HEK293 (cell line): ENCODE measurements around the gene MTA3.

ENCODE experiments used
- CTCF ChIA-PET: fragments of 350-600 bp; formaldehyde crosslinking; extraction: SDS; loops from one replicate; lab custom pipeline; 2021; ENCODE audit warnings: antibody characterized with exemption; lab: Yijun Ruan, JAX
- POLR2A ChIA-PET: fragments of 300-600 bp; formaldehyde crosslinking; extraction: SDS; loops from one replicate; lab custom pipeline; 2020; ENCODE audit warnings: antibody characterized with exemption, inconsistent platforms; lab: Yijun Ruan, JAX
- H3K27ac ChIP-seq: fragments of 200-500 bp; sonication (Bioruptor generic); 2 replicates; pipeline ENCODE4 v1.5.1; 2014; ENCODE audit warnings: low read depth, low read length, control low read depth, inconsistent platforms; ENCODE audit errors: extremely low read depth
- H3K36me3 ChIP-seq, 2 experiments: fragments of 200-500 bp in 1 of 2; sonication (Bioruptor generic) in 1 of 2; 1 replicate in 1 of 2; 2 replicates in 1 of 2; pipeline ENCODE4 v1.5.1; 2014 to 2017; ENCODE audit warnings: inconsistent platforms in 2 of 2, low read length in 2 of 2; ENCODE audit not compliant: control insufficient read depth in 2 of 2, insufficient read depth in 1 of 2
- H3K4me1 ChIP-seq: fragments of 200-500 bp; sonication (Bioruptor generic); 2 replicates; pipeline ENCODE4 v1.5.1; 2014; ENCODE audit warnings: mild to moderate bottlenecking, low read length, inconsistent platforms; ENCODE audit not compliant: control insufficient read depth, insufficient read depth
- H3K4me3 ChIP-seq: 2 replicates; pipeline ENCODE4 v1.5.1; 2011; ENCODE audit warnings: low read depth, mild to moderate bottlenecking, control low read depth, low read length, moderate library complexity
- H3K9me3 ChIP-seq: fragments of 200-500 bp; sonication (Bioruptor generic); 2 replicates; pipeline ENCODE4 v1.5.1; 2014; ENCODE audit warnings: low read depth, low read length, inconsistent platforms; ENCODE audit not compliant: control insufficient read depth, insufficient read depth
- SALL2 ChIP-seq: fragments of 450-650 bp; formaldehyde crosslinking; IDR thresholded peaks from 2 replicates; pipeline ENCODE4 v1.5.0; 2017; ENCODE audit warnings: missing biosample characterization, mild to moderate bottlenecking, missing genetic modification characterization, borderline replicate concordance
- SCRT1 ChIP-seq: fragments of 450-650 bp; formaldehyde crosslinking; IDR thresholded peaks from 2 replicates; pipeline ENCODE4 v1.5.1; 2016; ENCODE audit warnings: missing biosample characterization, missing genetic modification characterization, borderline replicate concordance
- TCF7L2 ChIP-seq: IDR thresholded peaks from 2 replicates; pipeline ENCODE4 v1.6.1; 2011; ENCODE audit warnings: low read depth, mild to moderate bottlenecking, inconsistent platforms, low read length, moderate library complexity, borderline replicate concordance
- ZBTB20 ChIP-seq: fragments of 450-650 bp; formaldehyde crosslinking; IDR thresholded peaks from 2 replicates; pipeline ENCODE4 v1.5.1; 2016; ENCODE audit warnings: missing biosample characterization, missing genetic modification characterization
- ZNF114 ChIP-seq: fragments of 450-650 bp; formaldehyde crosslinking; IDR thresholded peaks from 2 replicates; pipeline ENCODE4 v1.5.0; 2017; ENCODE audit warnings: missing biosample characterization, missing genetic modification characterization
- ZNF138 ChIP-seq: fragments of 450-650 bp; formaldehyde crosslinking; IDR thresholded peaks from 2 replicates; pipeline ENCODE4 v1.5.1; 2016; ENCODE audit warnings: missing biosample characterization, missing genetic modification characterization, borderline replicate concordance
- ZNF169 ChIP-seq: fragments of 450-650 bp; formaldehyde crosslinking; IDR thresholded peaks from 2 replicates; pipeline ENCODE4 v1.5.1; 2016; ENCODE audit warnings: missing biosample characterization, missing genetic modification characterization
- ZNF184 ChIP-seq: fragments of 450-650 bp; IDR thresholded peaks from 2 replicates; pipeline ENCODE4 v1.5.1; 2018; ENCODE audit warnings: missing biosample characterization, mild to moderate bottlenecking, missing genetic modification characterization
- ZNF221 ChIP-seq: fragments of 450-650 bp; formaldehyde crosslinking; IDR thresholded peaks from 2 replicates; pipeline ENCODE4 v1.5.1; 2017; ENCODE audit warnings: missing biosample characterization, missing genetic modification characterization, borderline replicate concordance
- ZNF311 ChIP-seq: fragments of 450-650 bp; formaldehyde crosslinking; IDR thresholded peaks from 2 replicates; pipeline ENCODE4 v1.5.1; 2017; ENCODE audit warnings: missing biosample characterization, missing genetic modification characterization, borderline replicate concordance
- ZNF335 ChIP-seq: fragments of 450-650 bp; formaldehyde crosslinking; conservative IDR thresholded peaks from 2 replicates; pipeline ENCODE4 v1.5.1; 2016; ENCODE audit warnings: missing biosample characterization, missing genetic modification characterization
- ZNF555 ChIP-seq: fragments of 450-650 bp; formaldehyde crosslinking; conservative IDR thresholded peaks from 2 replicates; pipeline ENCODE4 v1.5.1; 2017; ENCODE audit warnings: missing biosample characterization, mild to moderate bottlenecking, missing genetic modification characterization, inconsistent platforms
- ZNF560 ChIP-seq: fragments of 450-650 bp; formaldehyde crosslinking; IDR thresholded peaks from 2 replicates; pipeline ENCODE4 v1.5.1; 2017; ENCODE audit warnings: missing biosample characterization, missing genetic modification characterization, borderline replicate concordance
- ZNF621 ChIP-seq: fragments of 450-650 bp; formaldehyde crosslinking; IDR thresholded peaks from 2 replicates; pipeline ENCODE4 v1.5.1; 2017; ENCODE audit warnings: missing biosample characterization, missing genetic modification characterization
- ZNF704 ChIP-seq: fragments of 450-650 bp; formaldehyde crosslinking; IDR thresholded peaks from 2 replicates; pipeline ENCODE4 v1.5.1; 2016; ENCODE audit warnings: missing biosample characterization, missing genetic modification characterization
- ZNF76 ChIP-seq: fragments of 450-650 bp; formaldehyde crosslinking; IDR thresholded peaks from 2 replicates; pipeline ENCODE4; 2016; ENCODE audit warnings: low read depth, missing biosample characterization, missing genetic modification characterization, borderline replicate concordance
- TF ChIP-seq, protein P1 (sequence below): fragments of 450-650 bp; formaldehyde crosslinking; IDR thresholded peaks from 2 replicates; pipeline ENCODE4 v1.5.1; 2016; ENCODE audit warnings: missing biosample characterization, missing genetic modification characterization
- TF ChIP-seq, protein P2 (sequence below): fragments of 450-650 bp; formaldehyde crosslinking; IDR thresholded peaks from 2 replicates; pipeline ENCODE4 v1.5.1; 2016; ENCODE audit warnings: missing biosample characterization, missing genetic modification characterization
- TF ChIP-seq, protein P3 (sequence below): fragments of 450-650 bp; formaldehyde crosslinking; IDR thresholded peaks from 2 replicates; pipeline ENCODE4 v1.5.1; 2017; ENCODE audit warnings: missing biosample characterization, missing genetic modification characterization

The MTA3 gene

GRCh38 chr2:42797281-42797680, 228.8 kb downstream of the MTA3 start:
- POLR2A ChIA-PET: no interaction called here
- no peaks in the 10 kb centered on the region for H3K4me1 ChIP-seq
- CTCF ChIA-PET: interaction anchor here (0.6 kb wide), 1 partner anchor 32 kb away, joined by 3 read pairs; no protein-coding TSS in a partner anchor

DNA sequence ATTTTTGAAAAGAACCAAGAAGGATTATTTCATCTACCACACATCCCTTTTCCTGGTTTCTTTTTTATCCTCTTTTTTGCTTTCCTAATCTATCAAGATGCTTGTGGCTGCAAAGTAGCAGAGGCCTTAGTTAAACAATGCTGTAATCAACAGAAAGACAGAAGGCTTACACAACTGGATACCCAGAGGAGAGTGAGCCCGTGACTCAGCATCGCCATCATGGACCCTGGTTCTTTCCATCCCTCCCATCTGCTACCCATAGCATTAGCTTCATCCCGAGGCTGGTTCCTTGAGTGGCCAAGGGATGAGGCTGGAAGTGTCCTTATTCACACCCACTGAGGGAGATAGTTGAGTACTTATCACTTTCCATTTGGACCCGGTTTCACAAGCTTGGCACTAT, 231.4 kb downstream of the MTA3 start:
- Histone ChIP-seq H3K36me3 (no peaks in the 10 kb centered on the region), H3K27ac (no peak overlapping the region), H3K4me1 (no peaks in the 10 kb centered on the region), H3K9me3 (no peaks in the 10 kb centered on the region), H3K4me3 (no peak overlapping the region)
- CTCF ChIA-PET: interaction anchor here (0.5 to 1.3 kb wide), 3 partner anchors 415 to 933 kb away, joined by 3 to 6 read pairs (median 4); no protein-coding TSS in a partner anchor
- TF ChIP-seq ZNF555 (tag by site-specific recombination) (no peak), SCRT1 (tag by site-specific recombination) (no peak)
- POLR2A ChIA-PET: interaction anchor here (1.3 kb wide), 1 partner anchor 11 kb away, joined by 5 read pairs; no protein-coding TSS in a partner anchor

More at GRCh38 chr2:42797281-42797680, 228.8 kb downstream of the MTA3 start:
- no peaks in the 10 kb centered on the region for H3K36me3 ChIP-seq
- H3K9me3 ChIP-seq: no peaks in the 10 kb centered on the region
- TF ChIP-seq ZNF311 (tag by site-specific recombination) (no peak), ZNF169 (no peak), ZNF560 (tag by site-specific recombination) (no peak), TCF7L2 (no peak), ZNF621 (no peak), ZNF184 (no peak), SALL2 (tag by site-specific recombination) (no peak), ZNF114 (tag by site-specific recombination) (no peak), ZNF221 (tag by site-specific recombination) (no peak), ZNF76 (tag by site-specific recombination) (no peak), ZBTB20 (tag by site-specific recombination) (no peak), ZNF335 (tag by site-specific recombination) (no peak), ZNF704 (tag by site-specific recombination) (no peak), ZNF138 (no peak)
- TF ChIP-seq, protein P1, sequence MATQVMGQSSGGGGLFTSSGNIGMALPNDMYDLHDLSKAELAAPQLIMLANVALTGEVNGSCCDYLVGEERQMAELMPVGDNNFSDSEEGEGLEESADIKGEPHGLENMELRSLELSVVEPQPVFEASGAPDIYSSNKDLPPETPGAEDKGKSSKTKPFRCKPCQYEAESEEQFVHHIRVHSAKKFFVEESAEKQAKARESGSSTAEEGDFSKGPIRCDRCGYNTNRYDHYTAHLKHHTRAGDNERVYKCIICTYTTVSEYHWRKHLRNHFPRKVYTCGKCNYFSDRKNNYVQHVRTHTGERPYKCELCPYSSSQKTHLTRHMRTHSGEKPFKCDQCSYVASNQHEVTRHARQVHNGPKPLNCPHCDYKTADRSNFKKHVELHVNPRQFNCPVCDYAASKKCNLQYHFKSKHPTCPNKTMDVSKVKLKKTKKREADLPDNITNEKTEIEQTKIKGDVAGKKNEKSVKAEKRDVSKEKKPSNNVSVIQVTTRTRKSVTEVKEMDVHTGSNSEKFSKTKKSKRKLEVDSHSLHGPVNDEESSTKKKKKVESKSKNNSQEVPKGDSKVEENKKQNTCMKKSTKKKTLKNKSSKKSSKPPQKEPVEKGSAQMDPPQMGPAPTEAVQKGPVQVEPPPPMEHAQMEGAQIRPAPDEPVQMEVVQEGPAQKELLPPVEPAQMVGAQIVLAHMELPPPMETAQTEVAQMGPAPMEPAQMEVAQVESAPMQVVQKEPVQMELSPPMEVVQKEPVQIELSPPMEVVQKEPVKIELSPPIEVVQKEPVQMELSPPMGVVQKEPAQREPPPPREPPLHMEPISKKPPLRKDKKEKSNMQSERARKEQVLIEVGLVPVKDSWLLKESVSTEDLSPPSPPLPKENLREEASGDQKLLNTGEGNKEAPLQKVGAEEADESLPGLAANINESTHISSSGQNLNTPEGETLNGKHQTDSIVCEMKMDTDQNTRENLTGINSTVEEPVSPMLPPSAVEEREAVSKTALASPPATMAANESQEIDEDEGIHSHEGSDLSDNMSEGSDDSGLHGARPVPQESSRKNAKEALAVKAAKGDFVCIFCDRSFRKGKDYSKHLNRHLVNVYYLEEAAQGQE: no peak
- TF ChIP-seq, protein P2, sequence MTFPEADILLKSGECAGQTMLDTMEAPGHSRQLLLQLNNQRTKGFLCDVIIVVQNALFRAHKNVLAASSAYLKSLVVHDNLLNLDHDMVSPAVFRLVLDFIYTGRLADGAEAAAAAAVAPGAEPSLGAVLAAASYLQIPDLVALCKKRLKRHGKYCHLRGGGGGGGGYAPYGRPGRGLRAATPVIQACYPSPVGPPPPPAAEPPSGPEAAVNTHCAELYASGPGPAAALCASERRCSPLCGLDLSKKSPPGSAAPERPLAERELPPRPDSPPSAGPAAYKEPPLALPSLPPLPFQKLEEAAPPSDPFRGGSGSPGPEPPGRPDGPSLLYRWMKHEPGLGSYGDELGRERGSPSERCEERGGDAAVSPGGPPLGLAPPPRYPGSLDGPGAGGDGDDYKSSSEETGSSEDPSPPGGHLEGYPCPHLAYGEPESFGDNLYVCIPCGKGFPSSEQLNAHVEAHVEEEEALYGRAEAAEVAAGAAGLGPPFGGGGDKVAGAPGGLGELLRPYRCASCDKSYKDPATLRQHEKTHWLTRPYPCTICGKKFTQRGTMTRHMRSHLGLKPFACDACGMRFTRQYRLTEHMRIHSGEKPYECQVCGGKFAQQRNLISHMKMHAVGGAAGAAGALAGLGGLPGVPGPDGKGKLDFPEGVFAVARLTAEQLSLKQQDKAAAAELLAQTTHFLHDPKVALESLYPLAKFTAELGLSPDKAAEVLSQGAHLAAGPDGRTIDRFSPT: no peak
- TF ChIP-seq, protein P3, sequence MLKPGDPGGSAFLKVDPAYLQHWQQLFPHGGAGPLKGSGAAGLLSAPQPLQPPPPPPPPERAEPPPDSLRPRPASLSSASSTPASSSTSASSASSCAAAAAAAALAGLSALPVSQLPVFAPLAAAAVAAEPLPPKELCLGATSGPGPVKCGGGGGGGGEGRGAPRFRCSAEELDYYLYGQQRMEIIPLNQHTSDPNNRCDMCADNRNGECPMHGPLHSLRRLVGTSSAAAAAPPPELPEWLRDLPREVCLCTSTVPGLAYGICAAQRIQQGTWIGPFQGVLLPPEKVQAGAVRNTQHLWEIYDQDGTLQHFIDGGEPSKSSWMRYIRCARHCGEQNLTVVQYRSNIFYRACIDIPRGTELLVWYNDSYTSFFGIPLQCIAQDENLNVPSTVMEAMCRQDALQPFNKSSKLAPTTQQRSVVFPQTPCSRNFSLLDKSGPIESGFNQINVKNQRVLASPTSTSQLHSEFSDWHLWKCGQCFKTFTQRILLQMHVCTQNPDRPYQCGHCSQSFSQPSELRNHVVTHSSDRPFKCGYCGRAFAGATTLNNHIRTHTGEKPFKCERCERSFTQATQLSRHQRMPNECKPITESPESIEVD (tag by site-specific recombination): no peak
- TF ChIP-seq, all 188 proteins: peak for 0
- H3K27ac ChIP-seq: no peak overlapping the region
- H3K4me3 ChIP-seq: no peak overlapping the region
